Left ventricle myocardium superior (tissue), 1 donor: ENCODE data around the gene SRF. TPM values are rescaled to one million over a fixed set of nuclear protein-coding genes. Genes with fewer than 3 reads are reported as not detected.
A peak's percentile ranks its signal among the peaks of the same experiment; 100 is the strongest.

Source experiments
- ATAC-seq: fragments of 200-7000 bp; cut with Tn5 transposase; one replicate; pipeline ENCODE4 v1.9.1; 2020; ENCODE audit warnings: mild to moderate bottlenecking, moderate library complexity
- DNase-seq: peaks from one replicate; pipeline ENCODE4 v3.0.0-alpha.2; 2020
- intact Hi-C: fragments of 100-400 bp; cut with micrococcal nuclease; formaldehyde crosslinking; loops from one replicate; pipeline ENCODE4 v1.11.0; 2022
- total RNA-seq: library from RNA; stranded (reverse); fragmentation: NEBNext Ultra II Directional; extraction: Animal tissue kit (Norgen Biotek cat#: 25700); gene quantifications from one replicate; pipeline ENCODE4 v1.2.1, GENCODE V29; 2021
- donor health status: DM: no; HTN: yes; CAD: no; lungs with severe emphysema.

SRF gene
- total RNA-seq, 1 donor from 2014 or later = 78.7 TPM

DNA sequence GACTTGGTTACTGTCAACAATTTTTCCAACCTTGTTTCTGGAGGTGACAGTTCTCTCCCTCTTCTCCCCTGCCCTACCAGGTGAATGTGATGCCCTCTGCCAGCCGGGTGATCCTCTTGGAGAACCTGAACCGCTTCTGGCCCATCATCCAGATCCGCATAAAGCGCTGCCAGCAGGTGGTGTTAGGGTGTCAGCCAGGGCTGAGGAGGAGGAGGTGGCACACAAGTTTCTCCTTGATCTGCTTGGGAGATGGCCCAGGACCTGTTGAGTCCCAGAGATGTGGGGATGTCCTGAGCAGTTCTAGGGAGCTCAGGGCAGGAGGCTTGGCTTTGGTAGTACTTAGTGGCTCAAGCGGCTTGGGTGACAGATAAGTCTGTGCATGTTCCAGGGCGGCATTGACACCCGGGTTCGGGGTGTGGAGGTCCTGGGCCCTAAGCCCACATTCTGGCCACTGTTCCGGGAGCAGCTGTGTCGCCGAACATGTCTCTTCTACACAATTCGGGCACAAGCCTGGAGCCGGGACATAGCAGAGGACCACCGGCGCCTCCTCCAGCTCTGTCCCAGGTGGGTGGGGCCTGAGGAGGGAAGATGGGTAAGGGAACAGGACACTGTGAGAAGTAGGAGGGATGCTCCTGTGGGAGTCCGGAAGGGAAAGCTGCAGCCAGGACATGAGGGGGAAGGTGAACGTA lies 32.1 kb downstream of the SRF start:
- no peak for ATAC-seq
- intact Hi-C loops = no loop called here
- DNase-seq = no peak

DNA sequence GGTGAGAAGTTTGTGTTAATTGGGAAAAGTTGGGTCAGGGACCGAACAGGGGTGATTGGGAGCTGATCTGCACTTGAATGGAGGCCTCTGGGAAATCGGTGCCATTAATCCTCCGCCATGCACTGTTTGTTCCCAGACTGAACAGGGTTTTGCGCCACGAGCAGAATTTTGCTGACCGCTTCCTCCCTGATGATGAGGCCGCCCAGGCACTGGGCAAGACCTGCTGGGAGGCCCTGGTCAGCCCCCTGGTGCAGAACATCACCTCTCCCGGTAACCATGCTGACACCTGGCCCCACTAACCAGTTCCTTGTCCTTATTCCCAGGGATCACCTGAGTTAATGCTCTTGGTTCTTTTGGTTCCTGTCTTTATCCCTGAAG lies 32.6 kb downstream of the SRF start:
- ATAC-seq = no peak
- DNase-seq = no peak
- intact Hi-C loops = no loop called here

DNA sequence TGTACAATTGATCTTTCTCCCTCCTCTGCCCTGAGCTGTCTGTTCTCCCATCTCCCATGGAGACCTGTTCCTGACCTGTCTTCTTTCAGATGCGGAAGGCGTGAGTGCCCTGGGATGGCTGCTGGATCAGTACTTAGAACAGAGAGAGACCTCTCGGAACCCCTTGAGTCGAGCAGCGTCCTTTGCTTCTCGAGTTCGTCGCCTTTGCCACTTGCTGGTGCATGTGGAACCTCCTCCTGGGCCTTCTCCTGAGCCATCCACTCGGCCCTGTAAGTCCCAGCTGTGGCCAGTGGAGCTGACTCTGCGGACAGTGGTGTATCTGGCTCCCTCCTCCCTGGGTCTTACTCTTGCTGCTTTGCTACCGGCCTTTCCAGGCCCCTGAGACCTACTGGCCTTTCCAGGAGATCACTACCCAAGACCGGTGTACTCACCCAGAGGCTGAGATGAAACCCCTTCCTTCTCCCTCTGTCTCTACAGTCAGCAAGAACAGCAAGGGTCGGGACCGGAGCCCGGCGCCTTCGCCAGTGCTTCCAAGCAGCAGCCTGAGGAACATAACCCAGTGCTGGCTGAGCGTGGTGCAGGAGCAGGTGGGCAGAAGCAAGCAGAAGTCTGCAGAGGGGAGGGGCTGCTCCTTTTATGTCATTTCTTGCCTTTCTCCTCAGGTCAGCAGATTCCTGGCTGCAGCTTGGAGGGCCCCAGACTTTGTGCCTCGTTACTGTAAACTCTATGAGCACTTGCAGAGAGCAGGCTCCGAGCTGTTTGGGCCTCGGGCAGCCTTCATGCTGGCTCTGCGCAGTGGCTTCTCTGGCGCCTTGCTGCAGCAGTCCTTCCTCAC lies 33.4 kb downstream of the SRF start:
- ATAC-seq (no peak), DNase-seq (no peak)
- intact Hi-C loops = no loop called here

DNA sequence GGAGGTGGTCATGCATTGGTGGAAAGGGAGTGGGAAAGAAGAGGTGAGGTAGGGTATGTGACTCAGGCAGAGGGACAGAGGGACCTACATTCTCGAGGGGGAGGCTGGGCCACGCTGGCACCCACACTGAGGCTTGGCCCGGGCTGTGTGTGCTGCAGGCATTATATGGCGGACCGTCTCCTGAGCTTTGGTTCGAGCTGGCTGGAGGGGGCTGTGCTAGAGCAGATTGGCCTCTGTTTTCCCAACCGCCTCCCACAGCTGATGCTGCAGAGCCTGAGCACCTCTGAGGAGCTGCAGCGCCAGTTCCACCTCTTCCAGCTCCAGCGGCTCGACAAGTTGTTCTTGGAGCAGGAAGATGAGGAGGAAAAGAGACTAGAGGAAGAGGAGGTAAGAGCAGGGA lies 34.8 kb downstream of the SRF start:
- intact Hi-C loops = no loop called here
- ATAC-seq (no peak), DNase-seq (no peak)

DNA sequence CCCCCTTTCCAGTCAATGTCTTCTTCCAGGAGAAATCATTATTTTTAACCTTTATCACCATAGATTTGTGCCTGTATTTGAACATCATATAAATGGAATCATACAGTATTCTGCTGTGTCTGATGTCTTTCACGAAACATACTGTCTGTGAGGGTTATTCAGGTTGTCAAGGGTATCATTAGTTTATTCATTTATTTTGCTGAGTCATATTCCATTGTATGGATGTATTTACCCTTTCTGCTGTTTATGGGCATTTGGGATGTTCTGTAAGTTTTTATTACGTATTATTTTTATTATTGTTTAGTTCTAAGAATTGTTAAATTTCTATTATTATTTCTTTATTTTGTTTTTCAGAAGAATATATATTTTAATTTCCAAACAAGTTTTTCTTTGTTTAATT lies 36.2 kb downstream of the SRF start:
- DNase-seq = no peak
- intact Hi-C loops = no loop called here
- ATAC-seq = no peak

DNA sequence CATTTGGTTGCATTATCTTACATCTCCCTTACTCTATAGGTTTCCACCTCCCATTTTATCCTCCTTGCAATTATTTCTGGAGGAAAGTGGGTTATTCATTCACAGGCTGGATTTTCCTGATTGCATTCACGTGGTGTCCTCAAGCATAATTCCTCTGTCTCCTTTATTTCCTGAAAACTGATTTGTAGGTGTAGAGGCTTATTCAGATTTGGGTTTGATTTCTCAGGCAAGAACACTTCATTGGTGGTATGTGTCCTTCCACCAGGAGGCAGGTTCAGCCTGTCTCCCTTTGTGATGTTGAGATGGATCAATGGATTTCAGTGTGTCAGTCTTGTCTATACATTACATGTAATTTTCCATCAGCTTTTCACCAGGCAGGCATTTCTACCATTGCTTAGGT lies 40.9 kb downstream of the SRF start:
- DNase-seq (no peak), ATAC-seq (no peak)
- intact Hi-C loops = no loop called here

DNA sequence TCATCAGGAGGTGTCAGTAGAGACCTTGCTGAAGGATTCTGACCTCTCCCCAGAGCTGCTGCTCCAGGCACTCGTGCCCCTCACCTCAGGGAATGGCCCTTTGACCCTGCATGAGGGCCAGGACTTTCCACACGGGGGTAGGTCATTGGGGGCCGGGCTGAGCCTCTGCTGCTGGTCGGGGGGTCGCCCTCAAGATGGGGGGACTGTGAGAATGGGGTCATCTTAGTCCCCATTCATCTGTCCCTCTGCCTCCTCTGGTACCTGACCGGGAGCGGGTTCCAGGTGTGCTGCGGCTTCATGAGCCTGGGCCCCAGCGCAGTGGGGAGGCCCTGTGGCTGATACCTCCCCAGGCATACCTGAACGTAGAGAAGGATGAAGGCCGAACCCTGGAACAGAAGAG lies 42.4 kb downstream of the SRF start:
- no peak for ATAC-seq
- DNase-seq = no peak
- intact Hi-C loops = no loop called here

DNA sequence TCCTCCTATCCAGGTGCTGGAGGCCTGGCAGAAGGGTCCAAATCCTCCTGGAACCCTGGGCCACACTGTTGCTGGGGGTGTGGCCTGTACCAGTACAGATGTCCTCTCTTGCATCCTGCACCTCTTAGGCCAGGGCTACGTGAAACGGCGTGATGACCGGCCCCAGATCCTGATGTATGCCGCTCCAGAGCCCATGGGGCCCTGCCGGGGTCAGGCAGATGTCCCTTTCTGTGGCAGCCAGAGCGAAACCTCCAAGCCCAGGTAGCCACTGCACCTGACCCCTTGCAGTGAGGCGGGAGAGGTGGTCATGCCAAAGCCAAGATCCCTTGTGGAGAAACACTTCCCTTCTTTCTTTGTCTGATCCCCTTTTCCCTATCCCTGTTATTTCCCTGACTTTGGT lies 44.0 kb downstream of the SRF start:
- no peak for DNase-seq
- ATAC-seq = no peak
- intact Hi-C loops = no loop called here

DNA sequence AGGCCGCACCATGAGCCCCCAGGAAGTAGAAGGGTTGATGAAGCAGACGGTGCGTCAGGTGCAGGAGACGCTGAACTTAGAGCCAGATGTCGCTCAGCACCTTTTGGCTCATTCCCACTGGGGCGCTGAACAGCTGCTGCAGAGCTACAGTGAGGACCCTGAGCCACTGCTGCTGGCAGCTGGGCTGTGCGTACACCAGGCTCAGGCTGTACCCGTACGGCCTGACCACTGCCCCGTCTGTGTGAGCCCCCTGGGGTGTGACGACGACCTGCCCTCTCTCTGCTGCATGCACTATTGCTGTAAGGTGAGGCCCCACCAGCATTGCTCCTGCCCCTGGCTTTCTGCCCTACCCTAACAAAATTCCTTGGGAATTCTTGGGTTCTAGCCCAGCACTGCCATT lies 45.1 kb downstream of the SRF start:
- DNase-seq (no peak), ATAC-seq (no peak)
- intact Hi-C loops = no loop called here

DNA sequence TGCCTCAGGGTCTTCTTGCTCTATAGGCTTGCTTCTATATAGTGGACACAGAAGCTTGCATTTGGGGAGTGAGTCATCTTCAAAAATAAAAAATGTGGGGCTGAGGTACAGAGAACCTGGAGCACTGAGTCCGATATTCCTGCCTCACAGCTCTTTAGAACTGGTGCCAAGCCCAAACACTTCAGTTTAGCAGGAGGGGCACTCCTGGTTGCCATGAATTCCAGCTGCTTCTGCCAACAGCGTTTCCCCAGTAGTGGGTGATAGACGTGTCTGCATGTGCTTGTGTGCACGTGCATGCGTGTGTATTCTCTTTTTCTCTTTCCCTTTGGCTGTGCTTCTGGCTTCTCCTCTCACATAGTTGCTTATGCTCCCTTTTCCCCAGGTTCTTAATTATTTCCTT lies 46.3 kb downstream of the SRF start:
- peak; percentile 59 for ATAC-seq
- intact Hi-C loops = no loop called here
- DNase-seq = no peak

DNA sequence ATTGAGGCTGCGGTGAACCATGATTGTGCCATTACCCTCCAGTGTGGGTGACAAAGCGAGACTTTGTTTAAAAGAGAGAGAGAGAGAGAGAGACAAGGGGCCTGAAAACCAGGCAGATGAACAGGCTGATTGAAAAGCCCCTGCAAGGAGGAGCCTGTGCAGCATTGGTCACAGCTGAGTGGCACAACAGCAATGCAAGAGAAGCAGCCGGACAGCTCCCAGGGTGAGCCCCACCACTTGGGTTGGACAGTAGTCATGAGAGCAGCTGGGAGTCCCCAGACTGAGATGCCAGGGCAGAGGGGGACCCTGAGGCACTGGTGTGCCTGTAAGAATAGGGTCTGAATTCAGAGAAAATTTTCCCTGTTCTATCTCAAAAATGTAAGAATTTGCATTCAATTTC lies 48.0 kb downstream of the SRF start:
- intact Hi-C loops = no loop called here
- ATAC-seq (no peak), DNase-seq (no peak)

DNA sequence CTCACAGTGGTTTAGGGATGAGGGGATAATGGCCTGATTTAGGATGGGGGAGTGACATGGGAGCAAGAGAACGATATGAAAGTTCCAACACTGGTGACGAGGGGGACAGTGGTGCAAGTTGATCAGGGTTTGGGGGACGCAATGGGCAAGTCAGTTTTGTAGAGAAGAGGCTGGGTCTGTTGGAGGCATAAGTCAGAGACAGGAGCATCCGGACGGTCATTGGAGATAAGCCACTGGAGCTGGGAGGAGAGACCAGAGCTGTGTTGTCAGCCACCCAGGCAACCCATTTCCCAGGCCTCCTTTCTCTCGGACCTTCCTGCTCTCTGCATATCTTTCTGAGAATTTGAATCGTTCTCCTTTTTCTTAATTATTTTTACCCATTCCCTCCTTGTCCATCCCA lies 48.7 kb downstream of the SRF start:
- no peak for DNase-seq
- ATAC-seq = no peak
- intact Hi-C loops = no loop called here

DNA sequence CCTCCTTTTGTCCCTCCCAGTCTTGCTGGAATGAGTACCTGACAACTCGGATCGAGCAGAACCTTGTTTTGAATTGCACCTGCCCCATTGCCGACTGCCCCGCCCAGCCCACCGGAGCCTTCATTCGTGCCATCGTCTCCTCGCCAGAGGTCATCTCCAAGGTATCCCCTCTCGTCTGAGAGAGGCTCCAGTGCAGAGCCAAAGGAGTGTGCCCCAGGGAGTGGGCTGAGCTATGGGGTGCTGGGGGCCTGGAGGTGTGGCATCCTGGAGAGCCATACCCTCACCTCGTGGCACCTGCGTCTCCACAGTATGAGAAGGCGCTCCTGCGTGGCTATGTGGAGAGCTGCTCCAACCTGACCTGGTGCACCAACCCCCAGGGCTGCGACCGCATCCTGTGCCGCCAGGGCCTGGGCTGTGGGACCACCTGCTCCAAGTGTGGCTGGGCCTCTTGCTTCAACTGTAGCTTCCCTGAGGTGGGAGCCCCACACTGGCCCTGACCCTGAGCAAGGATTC lies 49.4 kb downstream of the SRF start:
- intact Hi-C loops = no loop called here
- ATAC-seq (no peak), DNase-seq (no peak)

DNA sequence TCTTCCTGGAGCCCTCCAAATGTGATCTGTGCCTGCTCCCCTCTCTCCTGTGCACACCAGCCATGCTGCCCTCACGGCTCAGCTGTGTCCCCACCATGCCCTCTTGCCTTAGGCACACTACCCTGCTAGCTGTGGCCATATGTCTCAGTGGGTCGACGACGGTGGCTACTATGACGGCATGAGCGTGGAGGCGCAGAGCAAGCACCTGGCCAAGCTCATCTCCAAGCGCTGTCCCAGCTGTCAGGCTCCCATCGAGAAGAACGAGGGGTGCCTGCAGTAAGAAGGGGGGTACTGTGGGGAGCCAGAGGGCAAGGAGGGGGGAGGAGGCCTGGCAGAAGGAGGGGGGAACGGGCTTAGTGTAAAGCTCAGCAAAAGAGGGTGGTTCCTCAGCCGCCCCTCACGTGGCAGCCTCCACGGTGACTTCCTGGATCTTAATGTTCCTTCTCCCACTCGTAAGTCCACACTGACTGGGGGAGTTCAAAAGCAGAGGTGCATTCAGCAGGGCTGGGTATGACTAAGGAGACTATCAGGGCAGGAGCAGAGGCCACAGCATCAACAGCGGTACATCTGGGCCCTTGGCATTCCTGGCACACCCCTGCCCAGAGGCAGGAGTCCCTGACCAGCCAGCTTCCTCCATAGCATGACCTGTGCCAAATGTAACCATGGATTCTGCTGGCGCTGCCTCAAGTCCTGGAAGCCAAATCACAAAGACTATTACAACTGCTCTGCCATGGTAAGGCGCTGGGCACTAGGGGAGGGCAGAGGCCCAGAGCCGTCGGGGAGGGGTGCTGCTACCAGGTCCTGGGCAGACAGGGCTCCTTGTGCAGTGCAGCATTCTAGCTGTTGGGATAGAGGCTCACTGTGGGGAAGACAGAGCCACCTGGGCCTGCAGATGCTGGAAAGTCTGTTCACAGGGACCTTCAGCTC lies 50.2 kb downstream of the SRF start:
- intact Hi-C loops = no loop called here
- DNase-seq = peak; percentile 29
- peak; percentile 47 for ATAC-seq

DNA sequence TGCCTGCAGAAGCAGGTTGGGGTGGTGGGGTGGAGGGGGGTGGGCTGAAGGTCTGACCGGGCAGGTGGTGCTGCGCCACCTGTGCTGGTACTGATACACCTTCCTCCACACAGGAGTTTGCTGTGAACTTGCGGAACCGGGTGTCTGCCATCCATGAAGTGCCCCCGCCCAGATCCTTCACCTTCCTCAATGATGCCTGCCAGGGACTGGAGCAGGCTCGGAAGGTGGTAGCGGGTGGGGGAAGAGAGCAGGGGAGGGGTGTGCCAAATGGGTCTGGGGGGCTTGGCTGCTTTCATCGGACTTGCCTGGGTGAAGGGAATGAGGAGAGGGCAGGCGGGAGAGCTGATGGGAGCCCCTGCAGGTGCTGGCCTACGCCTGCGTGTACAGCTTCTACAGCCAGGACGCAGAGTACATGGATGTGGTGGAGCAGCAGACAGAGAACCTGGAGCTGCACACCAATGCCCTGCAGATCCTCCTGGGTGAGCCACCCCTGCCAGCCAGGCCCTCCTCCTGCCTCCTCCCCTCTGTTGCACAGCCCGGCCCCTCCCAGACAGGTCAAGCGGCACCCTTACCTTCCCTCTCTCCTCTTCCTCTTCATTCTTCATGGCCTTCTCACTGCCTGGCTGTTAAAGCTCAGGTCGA lies 51.5 kb downstream of the SRF start:
- DNase-seq = no peak

DNA sequence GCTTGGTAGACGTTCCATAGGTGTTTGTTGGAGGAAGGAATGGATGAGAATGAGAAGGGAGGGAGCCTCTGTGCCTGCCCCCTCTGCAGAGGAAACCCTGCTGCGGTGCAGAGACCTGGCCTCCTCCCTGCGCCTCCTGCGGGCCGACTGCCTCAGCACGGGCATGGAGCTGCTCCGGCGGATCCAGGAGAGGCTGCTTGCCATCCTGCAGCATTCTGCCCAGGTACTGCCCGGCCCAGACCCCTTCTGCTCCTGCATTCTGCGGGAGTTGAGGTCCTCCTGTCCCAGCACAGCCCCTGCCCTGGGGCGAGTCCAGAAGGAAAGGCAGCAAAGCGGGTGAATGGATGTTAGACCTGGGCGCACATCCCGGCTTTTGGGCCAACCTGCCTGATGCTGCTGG lies 52.1 kb downstream of the SRF start:
- intact Hi-C loops = no loop called here
- ATAC-seq (no peak), DNase-seq (no peak)

More for the DNA sequence above, 51.5 kb downstream of the SRF start:
- no peak for ATAC-seq
- intact Hi-C loops = no loop called here

DNA sequence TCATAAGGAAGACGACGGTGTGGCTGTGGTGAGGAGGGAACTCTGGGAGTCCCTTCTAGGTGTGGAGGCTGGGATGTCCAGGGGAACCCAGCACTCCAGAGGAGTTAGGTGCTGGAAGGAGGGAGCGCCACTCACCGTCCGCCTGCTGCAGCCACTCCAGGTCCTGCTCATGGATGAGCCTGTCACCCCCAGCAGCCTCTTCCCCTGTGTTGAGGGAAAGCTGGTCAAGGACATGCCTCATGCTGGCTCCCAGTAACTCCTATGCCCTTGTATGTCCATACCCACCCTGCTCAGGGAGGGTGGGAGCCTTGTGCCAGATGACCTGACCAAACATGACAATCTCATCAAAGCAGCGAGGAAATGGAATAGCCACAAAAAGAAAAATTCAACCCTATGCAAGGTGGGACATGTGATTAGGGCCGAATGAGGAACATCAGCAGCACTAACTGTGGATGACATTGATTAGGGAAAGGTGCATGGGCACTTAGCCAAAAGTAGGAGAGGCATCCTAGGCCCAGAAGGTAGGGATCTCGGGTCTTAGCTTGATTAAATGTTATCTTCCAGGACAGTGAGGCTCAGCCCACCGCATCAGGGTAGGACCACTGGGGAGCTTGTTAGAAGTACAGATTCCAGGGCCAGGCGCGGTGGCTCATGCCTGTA lies 55.3 kb downstream of the SRF start:
- ATAC-seq = no peak
- intact Hi-C loops = no loop called here
- no peak for DNase-seq

DNA sequence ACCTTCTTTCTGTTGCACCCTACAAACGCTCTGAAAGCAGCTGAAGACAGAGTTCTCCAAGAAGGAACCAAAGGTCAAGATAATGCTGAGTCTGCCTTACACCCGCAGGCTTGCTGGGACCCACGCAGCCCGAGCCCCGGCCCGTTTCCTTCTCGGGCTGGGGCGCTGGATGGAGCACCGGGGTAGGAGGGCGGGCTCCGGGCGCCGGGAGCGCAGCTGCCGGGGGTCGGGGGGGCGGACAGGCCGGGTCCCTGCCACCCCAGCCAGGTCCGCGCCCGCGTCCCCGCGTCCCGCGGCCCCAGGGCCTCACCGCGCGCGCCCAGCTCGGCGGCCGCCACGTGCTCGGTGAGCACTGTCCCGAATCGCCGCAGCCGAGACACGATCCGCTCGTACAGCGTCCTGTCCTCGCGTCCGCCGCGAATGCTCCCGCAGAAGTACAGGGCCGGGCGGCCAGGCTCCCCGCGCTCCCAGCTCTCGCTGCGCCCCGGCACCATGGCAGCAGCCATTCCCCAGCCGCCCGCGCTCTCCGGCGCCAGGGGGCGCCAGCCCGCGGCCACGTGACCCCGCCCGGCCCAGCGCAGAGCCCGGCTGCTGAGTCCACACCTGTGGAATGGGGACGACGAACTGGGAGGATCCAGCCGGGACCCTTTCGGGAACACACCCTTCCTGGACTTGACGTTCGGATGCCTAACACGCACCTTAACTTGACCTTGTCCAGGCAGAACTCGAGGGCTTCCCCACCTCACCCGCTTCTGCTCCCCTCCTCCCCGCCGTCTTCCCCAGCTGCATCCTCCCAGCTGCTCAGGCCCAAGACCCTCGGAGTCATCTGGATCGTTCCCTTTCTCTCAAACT lies 58.1 kb downstream of the SRF start, which contains the start of gene DNPH1:
TSS of gene DNPH1 (minus strand) at position 531 of the 852 bp plus-strand sequence. CDS start at position 506, 25 bp downstream.
- DNase-seq (peak; percentile 88), ATAC-seq (peak; percentile 97)
- intact Hi-C loops = no loop called here
